RWPE1 (cell line): ENCODE data around the gene ZNRD2.
"Not testable (repeated sequence)": the region's sequence is repeated elsewhere in the genome, so short reads cannot be mapped to it uniquely, and the experiment has no call there.

Source experiments
- CTCF ChIA-PET: fragments of 350-600 bp; sonication (Branson Sonifier 250); formaldehyde crosslinking; extraction: SDS; loops from one replicate; lab custom pipeline; 2021; lab: Yijun Ruan, JAX
- POLR2A ChIA-PET: fragments of 400-600 bp; formaldehyde crosslinking; extraction: SDS; loops from one replicate; lab custom pipeline; 2020; ENCODE audit warnings: antibody characterized with exemption; ENCODE audit not compliant: low non-redundant PET; lab: Yijun Ruan, JAX
- DNase-seq: peaks from one replicate; pipeline ENCODE4 v3.0.0; 2012; ENCODE audit warnings: low spot score
- H3K27ac ChIP-seq: fragments of 450-650 bp; 2 replicates; pipeline ENCODE4 v1.5.1; 2017
- TF ChIP-seq, protein P1 (sequence below): fragments of 450-650 bp; conservative IDR thresholded peaks from 2 replicates; pipeline ENCODE4 v1.5.1; 2017; ENCODE audit warnings: low read depth, mild to moderate bottlenecking

Gene ZNRD2, protein sequence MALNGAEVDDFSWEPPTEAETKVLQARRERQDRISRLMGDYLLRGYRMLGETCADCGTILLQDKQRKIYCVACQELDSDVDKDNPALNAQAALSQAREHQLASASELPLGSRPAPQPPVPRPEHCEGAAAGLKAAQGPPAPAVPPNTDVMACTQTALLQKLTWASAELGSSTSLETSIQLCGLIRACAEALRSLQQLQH

DNA sequence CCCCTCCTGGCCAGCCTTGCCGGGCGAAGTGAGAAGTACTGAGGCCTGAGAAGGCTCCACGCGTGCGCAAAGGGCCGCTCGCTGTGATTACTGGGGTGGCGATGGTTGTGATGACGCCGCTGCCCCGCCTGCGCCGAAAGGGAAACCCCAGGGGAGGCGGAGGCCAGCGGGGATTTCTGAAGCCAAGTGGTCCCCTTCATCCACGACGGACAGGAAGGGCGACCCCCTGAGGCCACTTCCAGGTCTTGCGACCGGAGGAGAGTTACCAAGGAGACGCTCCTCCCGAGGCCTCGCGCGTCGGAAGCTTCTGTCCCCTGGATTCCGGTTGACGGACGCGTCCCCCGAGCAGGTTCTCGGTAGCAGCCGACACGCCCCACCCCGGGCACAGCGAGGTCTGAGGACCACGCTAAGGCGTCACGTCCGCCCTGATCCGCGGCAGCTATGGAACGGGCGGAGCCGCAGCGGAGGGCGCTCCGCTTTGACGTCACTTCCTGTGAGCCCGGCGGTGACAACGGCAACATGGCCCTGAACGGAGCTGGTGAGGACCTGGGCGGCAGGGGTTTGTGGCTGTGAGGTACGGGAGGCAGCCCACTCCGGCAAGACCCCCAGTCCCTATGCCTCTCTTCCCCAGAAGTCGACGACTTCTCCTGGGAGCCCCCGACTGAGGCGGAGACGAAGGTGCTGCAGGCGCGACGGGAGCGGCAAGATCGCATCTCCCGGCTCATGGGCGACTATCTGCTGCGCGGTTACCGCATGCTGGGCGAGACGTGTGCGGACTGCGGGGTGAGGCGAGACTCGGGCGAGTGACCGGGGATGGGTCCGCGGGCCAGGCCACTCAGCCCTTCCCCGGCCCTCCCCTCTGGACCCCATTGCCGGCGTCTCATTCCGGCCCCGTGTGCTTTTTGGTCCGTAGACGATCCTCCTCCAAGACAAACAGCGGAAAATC, at the start of gene ZNRD2:
TSS of gene ZNRD2 (plus strand) at position 505 of the 946 bp plus-strand sequence. CDS start at position 520, 15 bp downstream.
- DNase-seq = peak; percentile 94
- peak within 1 kb of the TSS; percentile 98 for H3K27ac ChIP-seq
- ChIA-PET POLR2A (interaction anchor here (1.2 kb wide), 1 partner anchor 30 kb away, joined by 10 read pairs; no protein-coding TSS in a partner anchor), CTCF (interaction anchor here (0.6 to 4.7 kb wide), 5 partner anchors 10 to 1107 kb away, joined by 3 to 95 read pairs (median 3); no protein-coding TSS in a partner anchor)
- TF ChIP-seq, protein P1, sequence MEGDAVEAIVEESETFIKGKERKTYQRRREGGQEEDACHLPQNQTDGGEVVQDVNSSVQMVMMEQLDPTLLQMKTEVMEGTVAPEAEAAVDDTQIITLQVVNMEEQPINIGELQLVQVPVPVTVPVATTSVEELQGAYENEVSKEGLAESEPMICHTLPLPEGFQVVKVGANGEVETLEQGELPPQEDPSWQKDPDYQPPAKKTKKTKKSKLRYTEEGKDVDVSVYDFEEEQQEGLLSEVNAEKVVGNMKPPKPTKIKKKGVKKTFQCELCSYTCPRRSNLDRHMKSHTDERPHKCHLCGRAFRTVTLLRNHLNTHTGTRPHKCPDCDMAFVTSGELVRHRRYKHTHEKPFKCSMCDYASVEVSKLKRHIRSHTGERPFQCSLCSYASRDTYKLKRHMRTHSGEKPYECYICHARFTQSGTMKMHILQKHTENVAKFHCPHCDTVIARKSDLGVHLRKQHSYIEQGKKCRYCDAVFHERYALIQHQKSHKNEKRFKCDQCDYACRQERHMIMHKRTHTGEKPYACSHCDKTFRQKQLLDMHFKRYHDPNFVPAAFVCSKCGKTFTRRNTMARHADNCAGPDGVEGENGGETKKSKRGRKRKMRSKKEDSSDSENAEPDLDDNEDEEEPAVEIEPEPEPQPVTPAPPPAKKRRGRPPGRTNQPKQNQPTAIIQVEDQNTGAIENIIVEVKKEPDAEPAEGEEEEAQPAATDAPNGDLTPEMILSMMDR = peak; percentile 71

DNA sequence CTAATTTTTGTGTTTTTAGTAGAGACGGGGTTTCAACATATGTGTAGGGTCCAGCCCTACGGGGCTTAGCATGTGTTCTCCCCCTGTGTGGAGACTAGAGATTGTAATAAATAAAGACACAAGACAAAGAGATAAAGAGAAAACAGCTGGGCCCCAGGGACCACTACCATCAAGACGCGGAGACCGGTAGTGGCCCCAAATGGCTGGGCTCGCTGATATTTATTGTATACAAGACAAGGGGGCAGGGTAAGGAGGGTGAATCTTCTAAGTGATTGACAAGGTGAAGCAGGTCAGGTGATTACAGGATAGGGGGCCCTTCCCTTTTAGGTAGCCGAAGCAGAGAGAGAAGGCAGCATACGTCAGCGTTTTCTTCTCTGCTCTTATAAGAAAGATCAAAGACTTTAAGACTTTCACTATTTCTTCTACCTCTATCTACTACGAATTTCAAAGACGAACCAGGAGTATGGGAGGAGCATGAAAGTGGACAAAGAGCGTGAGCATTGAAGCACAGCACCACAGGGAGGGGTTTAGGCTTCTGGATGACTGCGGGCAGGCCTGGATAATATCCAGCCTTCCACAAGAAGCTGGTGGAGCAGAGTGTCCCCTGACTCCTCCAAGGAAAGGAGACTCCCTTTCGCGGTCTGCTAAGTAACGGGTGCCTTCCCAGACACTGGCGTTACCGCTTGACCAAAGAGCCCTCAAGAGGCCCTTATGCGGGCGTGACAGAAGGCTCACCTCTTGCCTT, 48.3 kb upstream of the ZNRD2 start:
- POLR2A ChIA-PET, CTCF ChIA-PET, H3K27ac ChIP-seq, DNase-seq: not testable (repeated sequence)

DNA sequence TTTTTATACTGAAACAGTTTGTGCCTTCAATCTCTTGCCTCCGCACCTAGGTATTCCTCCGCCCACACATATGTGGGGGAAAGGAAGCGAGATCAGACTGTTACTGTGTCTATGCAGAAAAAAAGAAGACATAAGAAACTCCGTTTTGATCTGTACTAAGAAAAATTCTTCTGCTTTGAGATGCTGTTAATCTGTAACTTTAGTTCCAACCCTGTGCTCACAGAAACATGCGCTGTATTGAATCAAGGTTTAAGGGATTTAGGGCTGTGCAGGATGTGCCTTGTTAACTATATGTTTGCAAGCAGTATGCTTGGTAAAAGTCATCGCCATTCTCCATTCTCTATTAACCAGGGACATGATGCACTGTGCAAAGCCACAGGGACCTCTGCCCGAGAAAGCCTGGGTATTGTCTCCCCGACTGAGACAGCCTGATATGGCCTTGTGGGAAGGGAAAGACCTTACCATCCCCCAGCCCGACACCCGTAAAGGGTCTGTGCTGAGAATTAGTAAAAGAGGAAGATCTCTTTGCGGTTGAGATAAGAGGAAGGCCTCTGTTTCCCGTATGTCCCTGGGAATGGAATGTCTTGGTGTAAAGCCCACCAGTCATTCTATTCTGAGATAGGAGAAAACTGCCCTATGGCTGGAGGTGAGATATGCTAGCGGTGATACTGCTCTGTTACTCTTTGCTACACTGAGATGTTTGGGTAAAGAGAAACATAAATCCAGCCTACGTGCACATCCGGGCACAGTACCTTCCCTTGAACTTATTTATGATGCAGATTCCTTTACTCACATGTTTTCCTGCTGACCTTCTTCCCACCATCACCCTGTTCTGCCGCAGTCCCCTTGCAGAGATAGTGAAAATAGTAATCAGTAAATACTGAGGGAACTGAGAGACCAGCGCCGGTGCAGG, 47.3 kb upstream of the ZNRD2 start:
- CTCF ChIA-PET, POLR2A ChIA-PET, H3K27ac ChIP-seq, DNase-seq: not testable (repeated sequence)

DNA sequence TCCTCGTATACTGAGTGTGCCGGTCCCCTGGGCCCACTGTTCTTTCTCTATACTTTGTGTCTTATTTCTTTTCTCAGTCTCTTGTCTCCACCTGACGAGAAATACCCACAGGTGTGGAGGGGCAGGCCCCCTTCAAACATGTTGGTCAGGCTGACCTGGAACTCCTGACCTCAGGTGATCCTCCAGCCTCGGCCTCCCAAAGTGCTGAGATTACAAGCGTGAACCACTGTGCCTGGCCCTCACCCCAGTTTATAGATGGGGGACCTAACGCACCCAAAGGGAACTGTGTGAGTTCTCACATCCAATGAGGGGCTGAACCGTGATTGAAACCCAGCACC, 46.7 kb upstream of the ZNRD2 start:
- DNase-seq, H3K27ac ChIP-seq, POLR2A ChIA-PET, CTCF ChIA-PET: not testable (repeated sequence)

DNA sequence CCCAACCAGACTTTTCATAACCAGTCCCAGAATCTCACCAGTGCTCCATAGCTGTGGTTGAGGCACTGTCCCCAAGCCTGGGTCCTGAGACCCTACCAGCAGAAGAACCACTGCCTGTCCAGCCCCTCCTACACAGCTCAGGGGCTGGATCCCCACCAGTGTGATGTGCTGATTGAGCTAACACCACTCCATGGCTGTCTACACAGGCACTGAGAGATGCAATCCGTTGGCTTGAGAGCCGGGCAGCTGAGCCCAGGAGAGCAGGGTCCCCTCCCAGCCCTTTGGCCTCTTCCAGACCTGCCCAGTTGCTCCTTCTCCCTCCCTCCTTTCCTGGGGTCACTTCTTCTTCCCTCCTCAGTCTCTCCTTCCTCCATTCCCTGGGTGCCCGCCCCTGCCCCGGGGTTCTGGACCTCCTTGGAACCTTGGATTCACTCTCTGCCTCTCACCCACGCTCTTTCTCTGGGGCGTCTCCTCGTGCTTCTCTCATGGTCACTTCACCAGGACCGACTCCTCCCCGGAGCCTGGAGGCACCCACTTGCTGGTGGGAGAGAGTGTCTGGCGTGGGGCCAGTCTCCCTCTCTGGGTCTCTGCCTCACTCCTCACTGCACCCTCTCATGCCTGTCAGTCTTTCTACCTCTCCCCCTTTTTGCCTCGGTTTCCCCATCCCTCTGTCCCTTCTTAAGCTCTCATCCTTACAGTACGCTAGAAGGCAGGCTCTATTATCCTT, 46.1 kb upstream of the ZNRD2 start:
- CTCF ChIA-PET = no interaction called here
- DNase-seq = no peak
- peak overlapping the region; percentile 77 for H3K27ac ChIP-seq
- TF ChIP-seq, protein P1 = no peak
- POLR2A ChIA-PET = no interaction called here

DNA sequence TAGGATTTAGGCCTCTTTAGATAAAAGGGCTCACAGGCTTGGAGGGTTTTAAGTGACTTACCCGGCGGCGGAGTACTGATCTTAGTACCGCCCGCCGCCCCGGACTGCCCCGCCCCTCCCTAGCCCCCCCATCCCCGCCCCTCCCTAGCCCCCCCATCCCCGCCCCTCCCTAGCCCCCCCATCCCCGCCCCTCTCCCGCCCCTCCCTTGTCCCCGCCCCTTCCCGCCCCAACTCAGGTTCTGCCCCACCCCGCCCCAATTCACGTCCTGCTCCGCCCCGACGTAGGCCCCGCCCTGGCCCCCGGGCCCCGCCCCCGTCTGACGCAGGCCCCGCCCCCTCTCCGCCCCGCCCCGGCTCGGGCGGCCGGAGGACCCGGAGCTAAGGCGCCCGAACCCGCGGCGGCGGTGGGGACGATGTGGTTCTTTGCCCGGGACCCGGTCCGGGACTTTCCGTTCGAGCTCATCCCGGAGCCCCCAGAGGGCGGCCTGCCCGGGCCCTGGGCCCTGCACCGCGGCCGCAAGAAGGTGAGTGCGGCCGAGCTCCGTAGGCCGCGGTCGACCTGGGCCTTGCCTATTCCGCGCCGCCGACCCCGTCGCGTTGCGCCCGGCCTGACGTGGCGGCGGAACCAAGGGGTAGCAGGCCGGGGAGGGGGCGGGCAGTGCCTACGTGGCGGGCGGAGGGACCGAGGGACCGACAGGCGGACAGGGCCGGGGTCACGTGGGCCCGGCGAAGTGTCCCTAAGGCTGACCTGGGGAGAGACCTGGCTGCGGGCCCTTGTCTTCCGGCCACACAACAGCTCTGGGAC, 45.3 kb upstream of the ZNRD2 start, which contains the start of gene SCYL1:
TSS of gene SCYL1 (plus strand) at position 343 of the 805 bp plus-strand sequence. CDS start at position 414, 71 bp downstream.
- DNase-seq = peak; percentile 87
- ChIA-PET CTCF (interaction anchor here (1.1 kb wide), 1 partner anchor 15 kb away, joined by 5 read pairs; no protein-coding TSS in a partner anchor), POLR2A (interaction anchor here (0.5 kb wide), 1 partner anchor 42 kb away, joined by 5 read pairs; no protein-coding TSS in a partner anchor)
- TF ChIP-seq, protein P1 = no peak
- peak within 1 kb of the TSS; percentile 77 for H3K27ac ChIP-seq
